GM21390 (cell line): ENCODE results near the gene PAM16.

ENCODE experiments used
- ATAC-seq: cut with Tn5 transposase; IDR thresholded peaks from one replicate; pipeline ENCODE4 v1.9.1; 2021; ENCODE audit not compliant: unreplicated experiment

Gene PAM16

GRCh38 chr16:4384509-4384942, 33.4 kb upstream of the PAM16 start:
- ATAC-seq = no peak

GRCh38 chr16:4383591-4384444, 32.7 kb upstream of the PAM16 start:
- ATAC-seq = no peak

- ATAC-seq = no peak
Observed at GRCh38 chr16:4382795-4383357, 31.8 kb upstream of the PAM16 start.

- no peak for ATAC-seq
Observed at GRCh38 chr16:4381935-4382794, 31.0 kb upstream of the PAM16 start.

- ATAC-seq = no peak
Observed at GRCh38 chr16:4381072-4381934, 30.2 kb upstream of the PAM16 start.

GRCh38 chr16:4380119-4381063, 29.3 kb upstream of the PAM16 start:
- ATAC-seq = no peak

GRCh38 chr16:4378999-4379690, 28.0 kb upstream of the PAM16 start:
- ATAC-seq = no peak

- ATAC-seq = no peak
Observed at GRCh38 chr16:4378161-4378666, 27.1 kb upstream of the PAM16 start.

- ATAC-seq = no peak
Observed at GRCh38 chr16:4377573-4378154, 26.5 kb upstream of the PAM16 start.

- ATAC-seq = no peak
Observed at GRCh38 chr16:4376893-4377572, 25.9 kb upstream of the PAM16 start.

- ATAC-seq = no peak
Observed at GRCh38 chr16:4376126-4376892, 25.2 kb upstream of the PAM16 start.

- no peak for ATAC-seq
Observed at GRCh38 chr16:4375717-4376116, 24.6 kb upstream of the PAM16 start.

GRCh38 chr16:4373909-4374742, 23.0 kb upstream of the PAM16 start:
- ATAC-seq = no peak

GRCh38 chr16:4373356-4373908, 22.3 kb upstream of the PAM16 start:
- ATAC-seq = no peak

- no peak for ATAC-seq
Observed at GRCh38 chr16:4372578-4373355, 21.6 kb upstream of the PAM16 start.
